IMR-90 (cell line): ENCODE results near the gene CCDC88B. TPM values are rescaled to one million over a fixed set of nuclear protein-coding genes. Genes with fewer than 3 reads are reported as not detected.

ENCODE experiments used
- ATAC-seq: fragments of 200-7000 bp; cut with Tn5 transposase; 2 replicates; pipeline ENCODE4 v1.9.1; 2020; ENCODE audit warnings: low read depth, mild to moderate bottlenecking, moderate library complexity
- BruUV-seq: library from RNA; stranded (reverse); fragments of 400-500 nt; replicated peaks from 2 replicates; lab custom pipeline; 2021; lab: Mats Ljungman, UMichigan
- CTCF ChIA-PET: fragments of 300-600 bp; formaldehyde crosslinking; extraction: SDS; loops from one replicate; lab custom pipeline; 2021; ENCODE audit warnings: antibody characterized with exemption; lab: Yijun Ruan, JAX
- POLR2A ChIA-PET: fragments of 300-600 bp; sonication (Branson Sonifier 250); formaldehyde crosslinking; loops from one replicate; lab custom pipeline; 2022; ENCODE audit warnings: antibody characterized with exemption; ENCODE audit not compliant: unreplicated experiment; lab: Charles Lee
- DNase-seq: peaks from one replicate; pipeline ENCODE4 v3.0.0; 2013
- H2AFZ ChIP-seq: replicated peaks from 2 replicates; pipeline ENCODE3; 2013; ENCODE audit warnings: low read length, mild to moderate bottlenecking; ENCODE audit not compliant: poor library complexity
- H2AK5ac ChIP-seq: 2 replicates; pipeline ENCODE4 v1.6.1; 2013; ENCODE audit warnings: low read depth, low read length, inconsistent platforms
- H2AK9ac ChIP-seq: replicated peaks from 2 replicates; pipeline ENCODE3; 2013; ENCODE audit warnings: mild to moderate bottlenecking, low read depth, low read length, moderate library complexity; ENCODE audit not compliant: poor library complexity
- H2BK120ac ChIP-seq: 2 replicates; pipeline ENCODE4 v1.6.1; 2013; ENCODE audit warnings: low read depth, low read length, inconsistent platforms
- H2BK15ac ChIP-seq: 3 replicates; pipeline ENCODE4 v1.6.1; 2013; ENCODE audit warnings: low read depth, low read length, inconsistent platforms
- H2BK20ac ChIP-seq: 2 replicates; pipeline ENCODE4 v1.6.1; 2013; ENCODE audit warnings: low read depth, mild to moderate bottlenecking, inconsistent platforms, low read length, moderate library complexity
- H2BK5ac ChIP-seq: 2 replicates; pipeline ENCODE4 v1.6.1; 2013; ENCODE audit warnings: mild to moderate bottlenecking, low read depth, low read length, inconsistent platforms; ENCODE audit not compliant: poor library complexity, severe bottlenecking
- H3K14ac ChIP-seq: replicated peaks from 2 replicates; pipeline ENCODE4 v1.6.1; 2013; ENCODE audit warnings: low read depth, low read length, inconsistent platforms
- H3K18ac ChIP-seq: 2 replicates; pipeline ENCODE4 v1.6.1; 2013; ENCODE audit warnings: low read depth, low read length, control low read depth
- H3K23ac ChIP-seq: 2 replicates; pipeline ENCODE4 v1.6.1; 2013; ENCODE audit warnings: low read depth, low read length, inconsistent platforms
- H3K27ac ChIP-seq: 2 replicates; pipeline ENCODE4 v1.5.1; 2013; ENCODE audit warnings: mild to moderate bottlenecking, control low read depth, low read length; ENCODE audit not compliant: insufficient read depth
- H3K27me3 ChIP-seq: 2 replicates; pipeline ENCODE4 v1.6.1; 2013; ENCODE audit warnings: low read length; ENCODE audit not compliant: control insufficient read depth, insufficient read depth
- H3K36me3 ChIP-seq: 2 replicates; pipeline ENCODE4 v1.6.1; 2013; ENCODE audit warnings: low read length, mixed read lengths; ENCODE audit not compliant: control insufficient read depth, insufficient read depth
- H3K4ac ChIP-seq: 2 replicates; pipeline ENCODE4 v1.6.1; 2013; ENCODE audit warnings: low read depth, low read length, inconsistent platforms
- H3K4me1 ChIP-seq: 2 replicates; pipeline ENCODE4 v1.6.1; 2013; ENCODE audit warnings: low read length, mixed read lengths; ENCODE audit not compliant: control insufficient read depth, insufficient read depth
- H3K4me2 ChIP-seq: 2 replicates; pipeline ENCODE4 v1.6.1; 2013; ENCODE audit warnings: low read depth, mild to moderate bottlenecking, control low read depth, low read length, moderate library complexity
- H3K4me3 ChIP-seq: 2 replicates; pipeline ENCODE4 v1.5.1; 2013; ENCODE audit warnings: low read depth, mild to moderate bottlenecking, control low read depth, low read length, moderate library complexity; ENCODE audit not compliant: insufficient read depth
- H3K56ac ChIP-seq: 2 replicates; pipeline ENCODE4 v1.6.1; 2013; ENCODE audit warnings: low read length, inconsistent platforms; ENCODE audit not compliant: insufficient read depth; ENCODE audit errors: extremely low read depth
- H3K79me1 ChIP-seq, 2 experiments: 2 replicates each; pipeline ENCODE4 v1.6.1; 2013; ENCODE audit warnings: low read length in 2 of 2, inconsistent platforms in 1 of 2, low read depth in 1 of 2
- H3K9ac ChIP-seq: 2 replicates; pipeline ENCODE4 v1.6.1; 2013; ENCODE audit warnings: low read depth, low read length, control low read depth
- H3K9me1 ChIP-seq: 2 replicates; pipeline ENCODE4 v1.6.1; 2013; ENCODE audit warnings: low read length, inconsistent platforms; ENCODE audit not compliant: insufficient read depth
- H3K9me3 ChIP-seq: 2 replicates; pipeline ENCODE4 v1.6.1; 2013; ENCODE audit warnings: low read length; ENCODE audit not compliant: control insufficient read depth, insufficient read depth
- H4K20me1 ChIP-seq: 2 replicates; pipeline ENCODE4 v1.6.1; 2013; ENCODE audit warnings: low read length, inconsistent platforms; ENCODE audit not compliant: insufficient read depth
- H4K5ac ChIP-seq: 2 replicates; pipeline ENCODE4 v1.6.1; 2013; ENCODE audit warnings: mild to moderate bottlenecking, low read depth, low read length, control low read depth
- H4K8ac ChIP-seq, 2 experiments: 2 replicates each; pipeline ENCODE4 v1.6.1; 2013; ENCODE audit warnings: low read depth in 2 of 2, low read length in 2 of 2, control low read depth in 1 of 2, inconsistent platforms in 1 of 2
- H4K91ac ChIP-seq: 2 replicates; pipeline ENCODE4 v1.6.1; 2013; ENCODE audit warnings: low read depth, low read length, inconsistent platforms; ENCODE audit not compliant: insufficient read depth
- CEBPB ChIP-seq: IDR thresholded peaks from 2 replicates; pipeline ENCODE4 v1.6.1; 2012; ENCODE audit warnings: low read depth, low read length, improper control_type of control experiment
- CHD1 ChIP-seq: IDR thresholded peaks from 2 replicates; pipeline ENCODE4 v1.6.1; 2012; ENCODE audit warnings: low read depth, low read length, improper control_type of control experiment
- CTCF ChIP-seq: conservative IDR thresholded peaks from 2 replicates; pipeline ENCODE4 v1.5.1; 2012; ENCODE audit warnings: mild to moderate bottlenecking, low read depth, low read length, improper control_type of control experiment
- ELK1 ChIP-seq: fragments of 150-350 bp; IDR thresholded peaks from 2 replicates; pipeline ENCODE4 v1.6.1; 2016; ENCODE audit warnings: low read depth, mild to moderate bottlenecking, low read length, moderate library complexity, borderline replicate concordance
- FOS ChIP-seq: fragments of 150-350 bp; IDR thresholded peaks from 2 replicates; pipeline ENCODE4 v1.6.1; 2016; ENCODE audit warnings: low read depth, low read length
- MAFK ChIP-seq: IDR thresholded peaks from 2 replicates; pipeline ENCODE4 v1.6.1; 2012; ENCODE audit warnings: low read depth, low read length, improper control_type of control experiment
- MXI1 ChIP-seq: IDR thresholded peaks from 2 replicates; pipeline ENCODE4 v1.6.1; 2012; ENCODE audit warnings: low read depth, mild to moderate bottlenecking, low read length, moderate library complexity, borderline replicate concordance
- NFE2L2 ChIP-seq: fragments of 150-350 bp; IDR thresholded peaks from 2 replicates; pipeline ENCODE4 v1.6.1; 2016; ENCODE audit warnings: low read depth, mild to moderate bottlenecking, low read length
- POLR2A ChIP-seq: IDR thresholded peaks from 2 replicates; pipeline ENCODE4 v1.6.1; 2012; ENCODE audit warnings: mild to moderate bottlenecking, low read depth, low read length
- RAD21 ChIP-seq: IDR thresholded peaks from 2 replicates; pipeline ENCODE4 v1.6.1; 2012; ENCODE audit warnings: low read length, improper control_type of control experiment
- RCOR1 ChIP-seq: IDR thresholded peaks from 2 replicates; pipeline ENCODE4 v1.6.1; 2012; ENCODE audit warnings: mild to moderate bottlenecking, low read length, improper control_type of control experiment; ENCODE audit not compliant: insufficient replicate concordance
- RFX5 ChIP-seq: IDR thresholded peaks from 2 replicates; pipeline ENCODE4 v1.8.0; 2012; ENCODE audit warnings: low read depth, mild to moderate bottlenecking, low read length, moderate library complexity
- SMC3 ChIP-seq: fragments of 150-350 bp; IDR thresholded peaks from 2 replicates; pipeline ENCODE4 v1.6.1; 2016; ENCODE audit warnings: low read depth, mild to moderate bottlenecking, antibody characterized with exemption, low read length, moderate library complexity
- USF2 ChIP-seq: fragments of 150-350 bp; IDR thresholded peaks from 2 replicates; pipeline ENCODE4 v1.6.1; 2017; ENCODE audit warnings: mild to moderate bottlenecking, antibody characterized with exemption, low read length, low read depth
- WGBS, 2 experiments: methylation state at CpG; one replicate each; pipeline versions ENCODE4 v1.1.5 to v1.1.7; 2013; ENCODE audit warnings: missing lambda C conversion rate in 2 of 2; ENCODE audit not compliant: insufficient read length in 1 of 2; ENCODE audit errors: extremely low coverage in 2 of 2; 5-methylcytosine and 5-hydroxymethylcytosine counted together
- dilution Hi-C: fragments of 300-500 bp; cut with HindIII; formaldehyde crosslinking; loops from one replicate; pipeline ENCODE4 v1.14.3; 2018; ENCODE audit warnings: low sequenced_read_pairs; ENCODE audit not compliant: unreplicated experiment
- in situ Hi-C: fragments of 300-500 bp; cut with MboI; formaldehyde crosslinking; loops from 3 replicates; pipeline ENCODE4 v1.14.3; 2019; ENCODE audit warnings: low sequenced_read_pairs, inconsistent platforms, mixed read lengths
- intact Hi-C: fragments of 100-400 bp; cut with micrococcal nuclease; formaldehyde crosslinking; loops from 2 replicates; pipeline ENCODE4 v1.10.0; 2022
- polyA plus RNA-seq, 3 experiments: library from polyadenylated mRNA; depleted of rRNA; stranded (reverse); fragments of >200 nt; gene quantifications; 2 replicates each; pipeline ENCODE4 v1.2.3, GENCODE V29; 2012; ENCODE audit warnings: low replicate concordance in 1 of 3
- total RNA-seq: library from RNA; depleted of rRNA; stranded (reverse); fragments of >200 nt; gene quantifications from 2 replicates; pipeline ENCODE4 v1.2.3, GENCODE V29; 2012

The CCDC88B gene
- total and polyA plus RNA-seq, 2 of the 4 experiments (the other 2 are of a cell fraction) = 1.3 to 2.5 TPM

- DNase-seq (no peak), ATAC-seq (no peak)
- WGBS, 2 experiments = 76% methylated on average over 11 of the region's 25 CpGs; no CpG with 5 or more reads in 1 of the 2 experiments
- ChIA-PET CTCF (interaction anchor here (1.1 to 2.8 kb wide), 3 partner anchors 11 to 39 kb away, joined by 3 to 27 read pairs (median 6); partner anchors contain the start of genes PRDX5 and TRMT112), POLR2A (no interaction called here)
- no TSS peak for BruUV-seq
- H3K79me1 ChIP-seq = peaks cover 6 to 42% of the 10 kb centered on the region in 2 experiments
- H3K56ac ChIP-seq = no peak overlapping the region
- intact Hi-C loops (loop anchor here (5.0 kb wide), 1 partner anchor 296 kb away; no protein-coding TSS in a partner anchor), dilution Hi-C loops (no loop called here), in situ Hi-C loops (no loop called here)
- 0 out of 2 replicates have a peak overlapping the region, but pooled peaks have one; percentile 99 for H3K4ac ChIP-seq
- H2BK20ac ChIP-seq = no peak overlapping the region; the same call in 1 of the 2 replicates
- no peak overlapping the region for H3K27ac ChIP-seq
- H3K9ac ChIP-seq = no peak overlapping the region
- no peak overlapping the region for H3K23ac ChIP-seq
- no peaks in the 10 kb centered on the region for H3K9me3 ChIP-seq
- peak overlapping the region; percentile 66 for H2AK5ac ChIP-seq
- H2BK15ac ChIP-seq = no peak overlapping the region
- H2AFZ ChIP-seq = peak overlapping the region; percentile 60
- H2BK120ac ChIP-seq = peak overlapping the region; percentile 73
- no peak overlapping the region for H2BK5ac ChIP-seq
- peak overlapping the region; percentile 98; the same call in 1 of the 2 replicates for H4K91ac ChIP-seq
- no peak overlapping the region for H3K4me2 ChIP-seq
- H3K27me3 ChIP-seq = no peaks in the 10 kb centered on the region
- H3K18ac ChIP-seq = no peak overlapping the region
- peaks cover 27% of the 10 kb centered on the region for H3K4me1 ChIP-seq
- H3K4me3 ChIP-seq = no peak overlapping the region
- H4K20me1 ChIP-seq = no peaks in the 10 kb centered on the region
- peaks cover 18% of the 10 kb centered on the region for H3K9me1 ChIP-seq
- no peak overlapping the region for H4K5ac ChIP-seq
- H3K36me3 ChIP-seq = peaks cover 8% of the 10 kb centered on the region
- no peak overlapping the region for H3K14ac ChIP-seq
- peak overlapping the region; percentile 85 for H2AK9ac ChIP-seq
- no peak overlapping the region; a peak in 1 of 4 replicates for H4K8ac ChIP-seq
- peak; percentile 43 for TF ChIP-seq CTCF
- no peak for TF ChIP-seq CEBPB
- TF ChIP-seq RAD21 = peak; percentile 26; the same call in 1 of the 2 replicates
- TF ChIP-seq SMC3 = no peak
- no peak for TF ChIP-seq FOS
- no peak for TF ChIP-seq MXI1
- TF ChIP-seq MAFK = no peak
- no peak for TF ChIP-seq RCOR1
- no peak for TF ChIP-seq POLR2A
- TF ChIP-seq USF2 = no peak
- no peak for TF ChIP-seq CHD1
- TF ChIP-seq ELK1 = no peak
- TF ChIP-seq RFX5 = no peak
- TF ChIP-seq NFE2L2 = no peak
Observed at GRCh38 chr11:64356498-64357411, 16.8 kb downstream of the CCDC88B start.
